ENCODE measurements around the gene C2orf68. TPM values are rescaled to one million over a fixed set of nuclear protein-coding genes. Genes with fewer than 3 reads are reported as not detected.
"Not testable (repeated sequence)": the region's sequence is repeated elsewhere in the genome, so short reads cannot be mapped to it uniquely, and the experiment has no call there.

C2orf68 gene
- total RNA-seq, 1 donor from 2014 or later, result 21.8 TPM

DNA sequence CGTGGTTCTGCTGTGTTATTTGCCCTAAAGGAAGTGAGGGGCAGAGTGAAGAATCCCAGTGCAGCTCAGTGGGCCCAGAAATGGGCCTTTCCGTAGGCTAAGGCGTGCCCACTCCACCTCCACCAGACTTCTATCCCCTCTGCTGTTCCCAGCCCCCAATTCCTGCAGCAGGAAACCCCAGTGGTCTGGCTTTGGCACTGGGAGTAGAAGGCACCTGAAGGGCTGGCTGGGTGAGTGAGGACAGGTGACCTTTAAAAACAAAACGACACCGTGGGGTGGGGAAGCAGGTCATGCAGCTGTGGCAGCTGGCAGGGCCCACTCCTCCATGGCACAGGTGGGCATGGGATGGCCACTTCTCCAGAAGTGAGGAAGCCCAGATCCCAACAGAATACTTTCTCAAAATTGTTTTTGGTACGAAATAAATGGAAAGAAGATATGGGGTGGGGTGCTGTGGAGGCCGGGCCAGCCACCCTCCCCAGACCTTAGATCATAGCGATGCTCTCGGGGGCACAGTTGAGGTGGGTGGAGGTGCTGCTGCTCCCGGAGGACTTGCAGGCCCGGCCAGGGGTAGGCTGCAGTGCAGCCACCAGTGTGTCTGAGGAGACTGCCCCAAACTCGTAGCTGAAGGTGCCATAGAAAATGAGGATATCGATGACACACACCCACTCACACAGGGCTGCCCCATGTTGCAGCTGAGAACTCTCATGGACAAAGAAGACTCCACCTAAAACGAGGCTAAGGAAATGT lies 13.1 kb downstream of the C2orf68 start:
- DNase-seq, result no peak

DNA sequence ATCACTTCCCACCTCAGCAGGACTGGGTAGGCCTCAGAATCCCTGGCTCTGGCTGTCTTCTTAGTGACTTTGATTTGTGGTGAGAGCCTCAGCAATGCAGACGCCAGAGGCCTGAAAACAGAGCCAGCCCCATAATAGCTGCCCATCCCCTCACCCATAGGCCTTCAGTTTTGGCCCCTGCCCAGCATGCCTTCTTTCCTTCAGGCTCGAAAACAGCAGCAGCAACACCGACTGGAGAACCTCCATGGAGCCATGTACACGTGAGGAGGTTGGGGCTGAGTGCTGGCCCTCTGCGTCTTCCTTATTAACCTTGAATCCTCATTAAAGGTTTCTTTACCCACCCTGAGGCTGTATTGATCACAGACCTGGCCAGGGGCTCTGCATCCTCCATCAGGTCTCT lies 14.6 kb downstream of the C2orf68 start:
- no peak for DNase-seq

DNA sequence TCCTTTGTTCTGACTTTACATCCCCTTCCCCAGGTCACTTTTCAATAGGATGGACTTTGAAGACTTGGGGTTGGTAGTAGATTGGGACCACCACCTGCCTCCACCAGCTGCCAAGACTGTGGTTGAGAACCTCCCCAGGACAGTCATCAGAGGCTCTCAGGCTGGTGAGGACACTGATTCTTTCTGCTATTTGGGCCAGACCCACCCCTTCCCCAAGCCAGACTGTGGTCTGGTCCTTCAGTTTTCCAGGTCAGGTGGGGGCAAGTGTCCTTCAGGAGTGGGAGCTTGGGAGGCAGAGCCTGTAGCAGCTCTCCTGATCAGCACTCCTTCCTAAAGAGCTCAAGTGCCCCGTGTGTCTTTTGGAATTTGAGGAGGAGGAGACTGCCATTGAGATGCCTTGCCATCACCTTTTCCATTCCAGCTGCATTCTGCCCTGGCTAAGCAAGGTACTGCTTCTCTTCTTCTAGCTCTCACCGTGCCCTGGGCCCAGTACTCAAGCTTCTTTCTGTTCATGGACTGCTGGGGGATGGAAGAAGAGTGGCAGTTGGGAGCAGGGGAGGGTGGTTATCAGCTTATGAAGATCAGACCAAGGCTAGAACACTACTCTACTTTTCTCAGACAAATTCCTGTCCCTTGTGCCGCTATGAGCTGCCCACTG lies 15.3 kb downstream of the C2orf68 start:
- DNase-seq, result no peak

DNA sequence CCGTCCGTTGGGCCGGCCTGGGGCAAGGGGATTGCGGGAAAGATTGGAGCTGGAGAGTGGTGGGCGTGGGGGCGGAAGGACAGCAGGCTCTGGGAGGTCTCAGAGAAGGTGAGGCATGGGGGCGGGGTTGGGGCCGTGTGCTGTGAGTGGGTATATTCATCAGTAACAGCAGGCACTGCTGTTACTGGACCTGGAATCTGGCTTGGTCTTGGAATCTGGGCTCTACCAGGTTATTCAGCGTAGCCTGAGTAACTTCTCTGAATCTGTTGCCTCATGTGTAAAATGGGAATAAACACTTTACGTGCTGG lies 15.9 kb downstream of the C2orf68 start:
- DNase-seq, result no peak

DNA sequence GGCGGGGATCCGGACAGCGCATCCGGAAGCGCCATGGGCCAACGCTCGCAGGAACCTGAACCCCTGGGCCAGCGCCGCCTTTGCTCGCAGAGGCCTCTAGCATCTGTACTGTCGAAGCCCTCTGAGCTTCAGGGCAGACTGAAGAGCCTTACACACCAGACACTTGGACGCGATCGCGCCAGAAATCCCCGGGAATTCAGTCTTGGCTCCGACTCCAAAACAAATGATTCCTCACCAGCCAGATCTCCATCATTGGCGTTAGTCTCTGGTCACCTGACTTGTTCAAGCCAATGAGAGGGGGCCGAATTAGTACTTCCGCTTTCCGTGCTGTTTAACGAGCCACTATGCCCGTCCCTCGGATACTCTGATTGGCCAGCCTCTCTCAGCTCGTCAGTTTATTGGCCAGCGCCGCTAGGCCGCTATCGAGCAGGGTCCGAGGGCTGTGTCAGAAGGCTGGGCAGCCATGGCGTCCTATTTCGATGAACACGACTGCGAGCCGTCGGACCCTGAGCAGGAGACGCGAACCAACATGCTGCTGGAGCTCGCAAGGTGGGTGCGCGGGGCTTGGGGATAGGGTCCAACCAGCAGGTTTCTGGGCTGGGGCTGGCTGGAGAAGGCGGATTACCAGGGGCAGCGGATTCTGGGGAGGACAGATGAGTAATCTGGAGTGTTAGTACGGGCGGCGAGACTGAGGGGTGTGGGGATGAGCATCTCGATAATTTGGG lies 16.4 kb downstream of the C2orf68 start, which contains the start of gene RNF181:
RNF181 (plus strand) TSS at position 445 of the 725 bp plus-strand sequence; CDS start at position 464, 19 bp downstream.
- peak; percentile 100 for DNase-seq

DNA sequence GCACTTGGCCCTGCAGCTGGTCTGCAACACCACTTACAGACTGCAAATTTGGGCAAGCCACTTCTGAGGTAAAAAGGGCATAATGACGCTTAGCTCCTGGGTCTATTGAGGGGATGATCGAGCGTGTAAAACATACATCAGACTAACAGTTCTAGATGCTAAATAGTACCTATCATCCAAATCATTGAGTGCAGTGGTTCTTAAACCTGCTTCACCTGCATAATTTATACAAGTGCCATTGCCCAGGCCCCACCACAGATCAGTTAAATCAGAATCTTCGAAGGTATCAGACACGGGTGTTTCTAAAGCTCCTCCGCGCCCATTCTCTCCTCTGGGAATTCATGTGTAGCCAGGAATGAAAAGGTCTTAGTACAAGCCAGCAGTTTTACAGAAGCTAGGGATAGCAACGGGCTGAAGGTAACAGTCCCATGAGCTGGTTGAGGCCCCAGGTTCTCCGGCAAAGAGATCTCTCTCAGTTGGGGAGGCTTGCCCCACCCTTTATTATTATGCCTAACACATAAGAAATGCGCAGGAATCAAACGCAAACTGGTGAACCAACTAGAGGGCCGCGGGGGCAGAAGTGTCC lies 17.1 kb downstream of the C2orf68 start:
- no peak for DNase-seq

DNA sequence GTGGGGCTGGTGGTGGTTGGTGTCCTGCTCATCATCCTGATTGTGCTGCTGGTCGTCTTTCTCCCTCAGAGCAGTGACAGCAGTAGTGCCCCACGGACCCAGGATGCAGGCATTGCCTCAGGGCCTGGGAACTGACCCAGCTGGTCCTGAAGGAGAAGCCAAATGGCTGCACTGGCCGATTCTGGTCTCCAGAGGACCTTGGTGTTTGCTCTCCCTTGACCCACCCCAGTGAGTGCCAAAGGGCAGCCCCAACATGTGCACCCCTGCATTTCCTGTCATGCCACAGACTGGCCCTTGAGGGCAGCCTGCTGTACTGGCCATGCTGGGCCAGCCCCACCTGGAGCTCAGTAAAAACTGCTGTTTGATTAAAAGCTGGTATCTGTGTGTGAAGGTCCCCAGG lies 18.8 kb downstream of the C2orf68 start:
- DNase-seq, result no peak

DNA sequence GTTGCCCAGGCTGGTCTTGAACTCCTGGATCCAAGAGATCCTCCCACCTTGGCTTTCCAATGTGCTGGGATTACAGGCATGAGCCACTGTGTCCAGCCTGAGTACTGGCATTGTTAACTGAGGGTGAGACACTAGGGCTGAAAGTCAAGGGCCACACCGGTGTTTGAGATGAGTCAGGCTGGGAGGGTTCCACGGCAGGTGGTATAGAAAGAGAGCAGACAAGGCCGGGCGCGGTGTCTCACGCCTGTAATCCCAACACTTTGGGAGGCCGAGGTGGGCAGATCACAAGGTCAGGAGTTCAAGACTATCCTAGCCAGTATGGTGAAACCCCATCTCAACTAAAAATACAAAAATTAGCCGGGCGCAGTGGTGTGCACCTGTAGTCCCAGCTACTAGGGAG lies 19.6 kb downstream of the C2orf68 start:
- not testable (repeated sequence) for DNase-seq

DNA sequence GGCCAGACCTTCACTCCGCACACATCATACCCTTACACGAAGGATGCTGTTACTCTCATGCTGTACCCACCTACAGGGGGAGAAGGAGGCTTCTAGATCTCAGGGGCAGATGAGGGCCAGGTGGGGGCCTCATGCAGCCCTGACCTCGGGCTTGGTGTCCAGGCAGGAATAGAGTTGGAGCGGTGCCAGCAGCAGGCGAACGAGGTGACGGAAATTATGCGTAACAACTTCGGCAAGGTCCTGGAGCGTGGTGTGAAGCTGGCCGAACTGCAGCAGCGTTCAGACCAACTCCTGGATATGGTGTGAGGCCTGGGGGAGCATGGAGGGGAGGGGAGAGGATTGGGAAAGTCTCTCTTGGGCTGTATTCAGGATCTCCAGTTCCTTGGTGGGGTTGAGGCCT lies 20.3 kb downstream of the C2orf68 start:
- no peak for DNase-seq

DNA sequence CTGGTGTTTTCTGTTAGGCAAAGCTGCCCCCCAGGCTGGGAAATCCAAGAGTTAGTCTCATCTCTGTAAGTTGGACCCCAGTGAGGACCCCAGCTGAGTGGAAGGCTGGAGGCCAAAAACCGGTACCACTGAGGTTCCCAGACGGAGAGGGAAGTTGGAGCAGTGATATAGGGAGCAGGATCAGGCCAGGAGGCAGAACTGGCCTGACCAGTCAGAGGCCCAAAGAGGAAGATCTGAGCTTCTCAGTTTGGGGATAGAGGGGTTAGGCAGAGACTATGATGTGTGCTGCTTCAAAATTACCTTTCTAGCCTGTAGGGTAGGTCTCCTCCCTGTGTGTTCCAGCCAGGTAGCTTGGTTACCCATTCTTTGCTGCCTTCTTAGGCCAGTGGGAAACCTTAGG lies 20.9 kb downstream of the C2orf68 start:
- DNase-seq, result no peak

DNA sequence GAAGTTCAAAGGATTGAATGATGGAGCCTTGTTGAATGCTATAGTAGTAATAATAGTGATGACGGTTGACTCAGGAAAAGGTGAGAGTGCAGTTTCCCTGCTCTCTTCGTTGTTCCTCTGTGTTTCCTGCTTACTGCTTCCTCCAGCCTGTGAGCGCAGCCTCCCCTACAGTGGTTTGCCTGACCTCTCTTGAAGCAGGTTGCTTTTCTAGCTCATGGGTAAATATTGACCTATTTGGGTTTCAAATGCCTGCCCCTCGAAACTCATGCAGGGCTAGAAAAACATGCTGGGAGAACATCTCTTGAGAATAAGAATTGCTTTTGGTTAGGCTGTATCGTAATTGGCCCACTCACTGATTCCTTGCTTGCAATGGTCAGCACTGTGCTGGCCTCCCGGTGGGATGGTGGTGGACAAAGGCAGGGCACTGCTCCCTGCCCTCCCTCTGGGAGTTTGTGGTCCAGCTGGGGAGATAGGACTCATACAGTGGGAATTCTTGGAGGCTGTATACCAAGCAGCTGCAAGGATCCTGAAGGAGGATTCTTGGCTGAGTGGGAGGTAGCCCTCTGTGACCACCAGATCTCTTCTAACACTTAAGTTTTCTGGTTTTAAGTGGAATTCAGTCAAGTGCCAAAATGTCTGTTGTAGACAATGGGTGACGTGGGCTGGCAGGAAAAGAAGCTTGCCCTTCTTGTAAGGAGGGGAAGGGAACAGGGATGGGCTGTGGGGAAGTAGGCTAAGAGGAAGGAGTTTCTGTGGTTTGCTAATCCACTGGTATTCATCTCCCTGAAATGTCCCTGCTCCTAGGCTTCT lies 21.7 kb downstream of the C2orf68 start:
- no peak for DNase-seq

DNA sequence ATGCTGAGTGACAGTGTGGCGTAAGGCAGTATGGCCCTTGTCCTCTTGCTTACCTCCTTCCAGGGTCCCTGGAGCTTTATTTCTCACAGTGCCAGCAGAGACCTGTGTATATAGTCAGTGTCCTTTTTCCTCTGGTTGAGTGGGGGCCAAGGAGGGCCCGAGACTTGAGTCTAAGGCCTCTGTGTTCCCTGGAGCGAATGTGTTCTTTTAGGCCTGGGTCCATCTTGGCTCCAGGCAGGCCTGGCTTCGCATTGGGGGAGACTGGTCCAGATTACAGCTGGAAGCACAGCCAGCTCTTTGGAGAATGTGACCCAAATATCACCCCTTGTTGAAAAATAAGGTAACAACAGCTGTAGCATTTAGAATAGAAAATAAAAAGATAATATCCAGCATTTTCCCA lies 22.7 kb downstream of the C2orf68 start:
- DNase-seq, result no peak

DNA sequence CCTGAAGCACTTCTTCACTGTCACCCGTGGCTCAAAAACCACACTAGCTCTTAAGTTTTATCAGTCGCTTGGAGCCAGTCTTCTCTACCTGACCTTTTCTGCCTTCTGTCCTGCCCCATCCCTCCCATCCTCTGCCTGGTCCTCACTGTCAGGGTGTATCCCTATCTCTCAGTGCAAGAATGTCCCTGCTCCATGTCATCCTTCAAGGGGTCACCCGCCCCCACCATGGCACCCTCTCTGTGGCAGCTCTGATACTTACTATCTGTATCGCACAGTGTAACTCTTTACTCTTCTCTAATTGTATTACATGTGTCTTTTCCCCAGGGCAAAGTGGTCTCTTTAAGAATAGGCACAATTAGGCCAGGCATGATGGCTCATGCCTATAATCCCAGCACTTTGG lies 23.2 kb downstream of the C2orf68 start:
- no peak for DNase-seq

DNA sequence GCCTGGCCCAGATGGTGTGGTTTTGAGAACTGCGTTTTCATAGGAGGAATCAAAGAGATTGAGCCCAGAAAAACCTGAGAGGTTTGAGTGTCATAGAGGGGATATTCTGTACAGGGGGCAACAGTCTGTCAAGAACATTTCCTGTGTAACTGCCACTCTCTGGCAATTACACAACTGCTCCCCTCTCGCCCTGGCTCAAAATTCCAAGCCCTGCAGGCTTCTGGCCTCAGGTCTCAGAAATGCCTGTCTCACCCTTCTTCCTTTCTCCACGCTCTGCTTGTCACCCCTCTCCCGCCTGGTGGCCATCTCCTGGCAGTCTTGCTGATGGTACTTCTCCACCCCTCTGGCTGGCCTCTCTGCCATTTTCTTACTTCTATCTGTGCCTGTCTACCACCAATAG lies 23.6 kb downstream of the C2orf68 start:
- DNase-seq, result no peak

DNA sequence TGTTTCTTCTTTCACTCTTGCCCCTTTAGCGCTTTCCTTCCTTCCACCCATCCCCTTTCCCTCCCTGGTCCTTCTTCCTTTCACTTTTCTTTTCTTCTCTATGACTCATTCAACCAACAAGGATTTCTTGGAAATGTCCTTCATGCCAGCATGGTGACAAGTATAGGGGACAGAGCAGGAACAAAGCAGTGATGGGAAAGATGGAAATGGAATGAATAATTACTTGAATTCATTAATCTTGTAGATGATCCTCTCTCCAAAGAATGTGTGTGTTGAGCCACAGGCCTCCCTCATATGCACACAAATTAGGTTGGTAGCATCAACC lies 26.1 kb downstream of the C2orf68 start:
- no peak for DNase-seq

DNA sequence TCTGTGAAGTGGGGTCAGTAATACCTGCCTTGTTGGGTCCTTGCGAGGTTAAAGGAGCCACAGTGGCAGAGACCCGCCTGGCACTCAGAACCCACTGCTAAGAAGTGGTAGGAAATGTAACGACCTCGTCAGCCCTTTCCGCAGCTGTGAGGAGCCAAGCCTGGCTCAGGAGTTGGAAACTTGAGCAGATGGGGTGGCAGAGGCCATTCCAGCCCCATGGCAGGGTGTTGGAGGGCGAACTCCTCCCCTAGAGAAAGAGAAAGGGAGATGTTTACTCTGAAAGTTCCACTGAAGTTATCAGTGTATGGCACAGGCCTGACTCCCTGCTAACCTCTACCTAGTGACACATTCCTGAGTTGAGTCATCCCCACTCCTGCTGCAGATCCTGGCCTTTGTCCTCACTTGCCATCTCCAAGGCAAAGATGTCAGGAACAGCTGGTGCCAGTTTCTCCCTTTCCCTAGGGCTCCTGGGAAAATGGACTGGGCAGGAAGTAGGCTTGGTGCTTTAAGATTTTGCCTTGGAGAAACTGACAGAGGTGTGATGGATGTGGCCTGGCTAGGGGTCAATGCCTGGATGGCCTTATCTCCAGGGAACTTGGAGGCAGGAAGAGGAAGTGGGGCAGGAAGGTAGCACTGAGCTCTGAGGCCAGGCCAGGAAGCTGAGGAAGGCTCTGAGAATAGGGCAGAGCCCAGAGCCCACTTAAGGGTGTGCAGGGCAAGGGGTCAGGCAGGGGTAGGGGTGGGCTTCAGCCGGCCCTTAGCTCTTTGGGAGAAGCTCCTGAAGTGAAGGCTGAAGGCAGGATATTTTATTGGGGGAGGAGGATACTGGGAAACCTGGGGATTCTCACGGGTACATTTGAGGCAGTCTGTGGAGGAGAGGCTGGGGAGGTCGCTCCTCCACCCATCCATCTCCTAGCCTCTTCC lies 26.7 kb downstream of the C2orf68 start:
- no peak for DNase-seq

DNA sequence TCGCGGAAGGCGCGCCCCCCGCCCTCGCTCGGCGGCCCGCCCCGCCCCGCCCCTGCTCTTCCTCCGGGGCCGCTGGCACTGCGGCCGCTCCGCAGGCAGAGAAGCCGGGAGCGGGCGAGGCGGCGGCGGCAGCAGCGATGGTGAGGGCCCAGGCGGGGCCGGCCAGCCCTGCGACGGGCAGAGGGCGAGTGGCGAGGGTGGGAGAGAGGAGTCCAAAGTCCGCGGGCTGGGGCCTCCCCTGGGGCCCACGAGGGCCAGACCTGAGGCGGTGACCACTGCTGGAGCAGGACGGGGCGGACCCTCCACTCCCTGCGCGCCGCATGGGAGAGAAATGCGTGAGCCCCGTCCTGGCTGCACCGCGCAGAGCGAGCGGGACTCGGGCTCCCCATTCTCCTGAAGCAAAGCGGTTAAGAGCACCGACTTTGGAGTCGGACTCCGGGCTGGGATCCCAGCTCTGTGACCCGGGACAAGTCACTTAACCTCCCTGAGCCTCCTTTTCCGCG lies 27.5 kb downstream of the C2orf68 start, which contains the start of gene VAMP5:
VAMP5 (plus strand) TSS at position 78 of the 503 bp plus-strand sequence; CDS start at position 138, 60 bp downstream.
- DNase-seq, result no peak

DNA sequence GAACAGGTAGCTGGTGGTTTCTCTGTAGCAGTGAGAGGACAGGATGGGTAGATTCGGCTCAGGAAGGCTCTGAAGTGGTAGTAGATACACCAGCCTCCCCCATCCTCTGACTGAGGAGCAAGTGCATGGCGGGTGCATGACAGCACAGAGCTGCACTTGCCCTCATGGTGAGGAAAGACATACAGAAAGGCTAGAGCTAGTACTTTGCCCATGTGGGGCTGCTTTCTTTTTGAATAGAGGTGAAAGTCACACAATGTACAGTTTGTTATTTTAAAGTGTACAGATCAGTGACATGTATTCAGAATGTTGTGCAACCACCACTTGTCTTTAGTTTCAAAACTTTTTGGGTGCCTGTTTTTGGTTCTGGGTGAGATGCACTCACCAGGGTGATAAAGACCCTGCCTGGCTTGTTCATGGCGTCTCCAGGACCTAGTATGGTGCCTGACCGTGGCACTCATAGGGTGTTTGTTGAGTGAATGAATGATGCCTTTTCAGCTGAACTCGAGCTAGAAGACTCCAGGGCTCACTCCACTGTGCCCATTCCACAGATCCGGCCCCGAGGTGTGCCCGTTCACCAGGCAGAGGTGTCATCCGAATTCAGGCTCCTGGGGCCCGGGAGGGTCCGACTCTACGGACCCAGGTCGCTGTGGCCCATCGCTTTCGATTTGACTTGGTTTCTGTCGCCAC lies 28.1 kb downstream of the C2orf68 start:
- DNase-seq, result no peak

DNA sequence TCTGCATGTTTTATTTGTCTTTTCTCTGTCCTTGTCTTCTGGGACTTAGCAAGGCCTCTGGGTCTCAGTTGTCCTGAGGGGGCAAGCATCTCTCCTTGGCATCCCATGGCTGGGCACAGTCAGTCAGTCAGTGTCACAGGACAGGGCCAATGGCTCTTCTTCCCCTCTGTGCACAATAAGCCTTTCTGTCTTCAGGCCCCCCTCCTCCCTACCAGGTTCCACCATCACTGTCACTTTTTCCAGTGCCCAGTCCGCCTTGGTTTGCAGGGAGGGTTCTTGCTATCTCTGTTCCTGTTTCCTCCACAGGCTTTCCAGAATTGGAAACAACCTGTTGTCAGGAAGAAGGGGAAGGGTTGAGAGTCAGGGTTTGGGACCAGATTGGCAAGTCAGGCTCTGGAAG lies 29.4 kb downstream of the C2orf68 start:
- no peak for DNase-seq

DNA sequence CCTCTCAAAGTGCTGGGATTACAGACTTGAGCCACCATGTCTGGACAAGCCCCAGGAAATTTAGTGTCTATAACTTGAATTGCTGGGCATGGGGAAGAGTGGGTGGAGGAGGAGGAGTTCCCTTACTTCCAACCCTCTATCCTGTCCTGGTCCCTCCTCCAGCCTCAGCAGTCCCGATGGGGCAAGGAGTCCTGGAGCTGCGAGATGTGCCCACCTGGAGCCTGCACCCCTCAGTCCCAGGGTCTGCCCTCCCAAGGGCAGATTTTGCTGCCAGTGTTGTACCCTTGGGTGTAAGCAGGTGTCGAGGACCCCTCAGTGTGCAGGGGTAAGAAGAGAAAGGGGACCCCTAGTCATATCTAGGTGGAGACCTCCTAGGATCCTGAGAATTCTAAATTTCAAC lies 31.7 kb downstream of the C2orf68 start:
- no peak for DNase-seq

Data from skin of body (tissue), 2 donors.